Pancreas (tissue), 10 donors: ENCODE results near the gene RPL18. TPM values are rescaled to one million over a fixed set of nuclear protein-coding genes. Genes with fewer than 3 reads are reported as not detected.

Experiments used
- ATAC-seq, 4 donors: fragments of 200-7000 bp; cut with Tn5 transposase; one replicate each; pipeline versions ENCODE4 v1.8.0 to v1.9.1; 2020; ENCODE audit warnings: mild to moderate bottlenecking in 4 of 4, moderate library complexity in 4 of 4
- DNase-seq, 6 donors: peaks; one replicate each; pipeline ENCODE4 v3.0.0-alpha.2; 2020
- FAIRE-seq: peaks from 2 replicates; lab custom pipeline; 2012; peaks lifted over from hg19 to GRCh38; lab: Jason Lieb, UNC
- H3K27ac ChIP-seq, 4 donors: fragments of 200-600 bp; sonication (generic); 1 replicate in 3 of 4; 2 replicates in 1 of 4; pipeline versions ENCODE4 v1.5.0 to v1.8.0; 2020
- H3K27me3 ChIP-seq, 4 donors: fragments of 200-600 bp; one replicate each; pipeline ENCODE4 v1.8.0; 2021
- H3K36me3 ChIP-seq, 3 donors: fragments of 200-600 bp; sonication (generic) in 1 of 3; one replicate each; pipeline versions ENCODE4 v1.5.0 to v1.8.0; 2020 to 2021
- H3K4me1 ChIP-seq, 3 donors: fragments of 200-600 bp; one replicate each; pipeline ENCODE4 v1.8.0; 2021
- H3K4me3 ChIP-seq, 4 donors: fragments of 200-600 bp; sonication (generic) in 2 of 4; one replicate each; pipeline versions ENCODE4 v1.5.0 to v1.8.0; 2020 to 2021
- H3K9me3 ChIP-seq, 4 donors: fragments of 200-600 bp; one replicate each; pipeline ENCODE4 v1.8.0; 2021
- WGBS, 2 donors: extraction: QIAGEN DNeasy Blood & Tissue Kit; methylation state at CpG; one replicate each; pipeline ENCODE4 v1.1.7; 2013; 5-methylcytosine and 5-hydroxymethylcytosine counted together
- intact Hi-C, 3 donors: fragments of 100-400 bp; cut with DNase I; formaldehyde crosslinking; loops; one replicate each; pipeline versions ENCODE4 v1.11.1 to v1.14.2; 2022
- polyA plus RNA-seq, 2 donors: library from polyadenylated mRNA; stranded (reverse); fragments of 200-250 nt; gene quantifications; one replicate each; pipeline ENCODE4 v1.2.3, GENCODE V29; 2013
- total RNA-seq, 6 donors: library from RNA; stranded (reverse); fragmentation: NEBNext Ultra II Directional in 4 of 6; extraction: Animal tissue kit (Norgen Biotek cat#: 25700) in 4 of 6; gene quantifications; one replicate each; pipeline versions ENCODE4 v1.2.1 to v1.2.4, GENCODE V29; 2021 to 2023
- TF ChIP-seq, protein P1 (sequence below), 4 donors: fragments of 200-600 bp; sonication (generic) in 3 of 4; IDR thresholded peaks; one replicate each; pipeline versions ENCODE4 v1.5.0 to v1.8.0; 2021; ENCODE audit warnings: antibody characterized with exemption in 4 of 4
- donor health status: healthy with polysubstance abuse.
- donor health status: DM: no; HTN: no; CAD: no; lungs with moderate emphysema.
- donor health status: DM: no; HTN: no; CAD: no.
- donor health status: control.
- donor health status: control.
- donor health status: Bipolar disorder and iron deficiency.
- donor health status: DM: yes; HTN: yes; CAD: no.
- donor health status: DM: no; HTN: no; CAD: no.
- donor health status: DM: no; HTN: no; CAD: no.
- donor health status: DM: yes; HTN: yes; CAD: no.

RPL18 gene
- total and polyA plus RNA-seq, 8 donors, result 881 to 2,344 (median 1,245) TPM

DNA sequence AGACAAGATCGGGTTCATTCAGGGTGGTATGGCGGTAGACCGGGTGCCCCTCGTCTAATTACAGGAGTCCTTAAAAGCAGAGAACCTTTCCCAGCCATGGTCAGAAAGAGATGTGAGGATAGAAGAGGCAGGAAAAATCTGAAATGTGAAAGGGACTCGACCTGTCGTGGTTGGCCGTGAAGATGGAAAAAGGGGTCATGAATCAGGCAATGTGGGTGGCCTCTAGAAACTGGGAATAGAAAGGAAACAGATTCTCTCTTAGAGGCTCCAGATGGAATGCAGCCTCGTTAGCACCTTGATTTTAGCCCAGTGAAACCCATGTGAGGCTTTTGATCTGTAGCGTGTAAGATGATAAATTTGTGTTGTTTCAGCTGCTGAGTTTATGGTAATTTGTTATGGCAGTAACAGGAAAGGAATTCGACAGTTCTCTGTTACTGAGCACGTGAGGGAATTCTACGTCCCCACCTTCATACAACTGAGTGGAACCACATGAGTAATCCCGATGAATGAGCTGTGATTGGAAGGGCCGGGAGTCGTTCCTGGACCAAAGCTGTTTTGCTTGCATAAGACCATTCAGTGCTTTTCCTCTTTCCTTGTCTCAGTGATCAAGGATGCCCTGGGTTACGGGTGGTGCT is 38.0 kb upstream of the RPL18 start:
- Histone ChIP-seq H3K4me1 (peaks cover 0 to 7% (median 0%) of the 10 kb centered on the region in 3 donors), H3K9me3 (no peaks in the 10 kb centered on the region), H3K27me3 (no peaks in the 10 kb centered on the region), H3K36me3 (no peaks in the 10 kb centered on the region), H3K4me3 (no peak overlapping the region), H3K27ac (no peak overlapping the region)
- WGBS, 2 donors, result 46 to 50% methylated on average over 16 of the region's 16 CpGs
- intact Hi-C loops, result loop anchor here in 1 of 3 donors (10.0 kb wide), 1 partner anchor 178 kb away; the partner anchor contains the start of gene HSD17B14
- TF ChIP-seq, protein P1, sequence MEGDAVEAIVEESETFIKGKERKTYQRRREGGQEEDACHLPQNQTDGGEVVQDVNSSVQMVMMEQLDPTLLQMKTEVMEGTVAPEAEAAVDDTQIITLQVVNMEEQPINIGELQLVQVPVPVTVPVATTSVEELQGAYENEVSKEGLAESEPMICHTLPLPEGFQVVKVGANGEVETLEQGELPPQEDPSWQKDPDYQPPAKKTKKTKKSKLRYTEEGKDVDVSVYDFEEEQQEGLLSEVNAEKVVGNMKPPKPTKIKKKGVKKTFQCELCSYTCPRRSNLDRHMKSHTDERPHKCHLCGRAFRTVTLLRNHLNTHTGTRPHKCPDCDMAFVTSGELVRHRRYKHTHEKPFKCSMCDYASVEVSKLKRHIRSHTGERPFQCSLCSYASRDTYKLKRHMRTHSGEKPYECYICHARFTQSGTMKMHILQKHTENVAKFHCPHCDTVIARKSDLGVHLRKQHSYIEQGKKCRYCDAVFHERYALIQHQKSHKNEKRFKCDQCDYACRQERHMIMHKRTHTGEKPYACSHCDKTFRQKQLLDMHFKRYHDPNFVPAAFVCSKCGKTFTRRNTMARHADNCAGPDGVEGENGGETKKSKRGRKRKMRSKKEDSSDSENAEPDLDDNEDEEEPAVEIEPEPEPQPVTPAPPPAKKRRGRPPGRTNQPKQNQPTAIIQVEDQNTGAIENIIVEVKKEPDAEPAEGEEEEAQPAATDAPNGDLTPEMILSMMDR (IDR thresholded peaks at IDR 0.05), result no peak
- no peak for FAIRE-seq
- DNase-seq, result no peak
- no peak for ATAC-seq

GRCh38 chr19:48654299-48655059 is 35.5 kb upstream of the RPL18 start:
- DNase-seq (no peak), FAIRE-seq (no peak), ATAC-seq (no peak)
- TF ChIP-seq, protein P1 (IDR thresholded peaks at IDR 0.05), result no peak
- Histone ChIP-seq H3K4me1 (no peaks in the 10 kb centered on the region), H3K4me3 (no peak overlapping the region), H3K9me3 (no peaks in the 10 kb centered on the region), H3K36me3 (no peaks in the 10 kb centered on the region), H3K27ac (no peak overlapping the region), H3K27me3 (no peaks in the 10 kb centered on the region)
- WGBS, 2 donors, result 46 to 55% methylated on average over 11 of the region's 11 CpGs
- intact Hi-C loops, result loop anchor here in 1 of 3 donors (10.0 kb wide), 1 partner anchor 180 kb away; the partner anchor contains the start of gene HSD17B14

- DNase-seq (no peak), ATAC-seq (no peak), FAIRE-seq (no peak)
- Histone ChIP-seq H3K36me3 (no peaks in the 10 kb centered on the region), H3K4me1 (no peaks in the 10 kb centered on the region), H3K9me3 (no peaks in the 10 kb centered on the region), H3K27ac (no peak overlapping the region), H3K27me3 (no peaks in the 10 kb centered on the region), H3K4me3 (no peak overlapping the region)
- 77 to 93% methylated on average over 5 of the region's 5 CpGs for WGBS, 2 donors
- TF ChIP-seq, protein P1 (IDR thresholded peaks at IDR 0.05), result no peak
- intact Hi-C loops, result loop anchor here in 1 of 3 donors (10.0 kb wide), 1 partner anchor 183 kb away; the partner anchor contains the start of gene HSD17B14
Measured at GRCh38 chr19:48651683-48652048, 32.7 kb upstream of the RPL18 start.

DNA sequence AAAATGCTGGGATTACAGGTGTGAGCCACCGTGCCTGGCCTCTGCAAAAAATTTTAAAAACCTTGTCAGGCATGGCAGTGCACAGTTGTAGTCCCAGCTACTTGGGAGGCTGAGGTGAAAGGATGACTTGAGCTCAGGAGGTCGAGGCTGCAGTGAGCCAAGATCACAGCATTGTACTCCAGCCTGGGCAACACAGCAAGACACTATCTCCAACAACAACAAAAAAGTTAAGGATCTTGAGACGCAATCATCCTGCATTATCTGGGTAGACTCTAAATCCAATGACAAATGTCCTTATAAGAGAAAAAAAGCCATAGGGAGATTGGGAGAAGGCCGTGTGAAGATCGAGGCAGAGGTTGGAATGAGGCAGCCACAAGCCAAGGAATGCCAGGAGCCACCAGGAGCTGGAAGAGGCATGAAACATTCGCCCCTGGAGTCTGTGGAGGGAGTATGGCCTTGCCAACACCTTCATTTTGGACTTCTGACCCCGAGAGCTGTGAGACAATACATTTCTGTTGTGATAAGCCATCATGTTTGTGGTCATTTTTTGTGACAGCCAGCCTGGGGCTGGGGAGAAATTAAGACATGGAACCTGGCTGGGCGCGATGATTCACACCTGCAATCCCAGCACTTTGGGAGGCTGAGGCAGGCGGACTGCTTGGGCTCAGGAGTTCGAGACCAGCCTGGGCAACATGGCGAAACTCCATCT is 32.1 kb upstream of the RPL18 start:
- TF ChIP-seq, protein P1 (IDR thresholded peaks at IDR 0.05), result no peak
- Histone ChIP-seq H3K27ac (no peak overlapping the region), H3K36me3 (no peaks in the 10 kb centered on the region), H3K4me1 (no peaks in the 10 kb centered on the region), H3K9me3 (no peaks in the 10 kb centered on the region), H3K27me3 (no peaks in the 10 kb centered on the region), H3K4me3 (no peak overlapping the region)
- WGBS, 2 donors, result 86 to 89% methylated on average over 12 of the region's 12 CpGs
- no peak for FAIRE-seq
- DNase-seq, result no peak
- no peak for ATAC-seq
- intact Hi-C loops, result loop anchor here in 1 of 3 donors (10.0 kb wide), 1 partner anchor 184 kb away; the partner anchor contains the start of gene HSD17B14
